ENCODE data around the gene APOH.
A peak's percentile ranks its signal among the peaks of the same experiment; 100 is the strongest.
"Not testable (repeated sequence)": the region's sequence is repeated elsewhere in the genome, so short reads cannot be mapped to it uniquely, and the experiment has no call there.

The APOH gene

GRCh38 chr17:66228887-66229782 lies at the start of gene APOH:
Gene APOH (minus strand): TSS chr17:66229415. CDS start chr17:66229379, 36 bp downstream.
- DNase-seq: no peak

DNA sequence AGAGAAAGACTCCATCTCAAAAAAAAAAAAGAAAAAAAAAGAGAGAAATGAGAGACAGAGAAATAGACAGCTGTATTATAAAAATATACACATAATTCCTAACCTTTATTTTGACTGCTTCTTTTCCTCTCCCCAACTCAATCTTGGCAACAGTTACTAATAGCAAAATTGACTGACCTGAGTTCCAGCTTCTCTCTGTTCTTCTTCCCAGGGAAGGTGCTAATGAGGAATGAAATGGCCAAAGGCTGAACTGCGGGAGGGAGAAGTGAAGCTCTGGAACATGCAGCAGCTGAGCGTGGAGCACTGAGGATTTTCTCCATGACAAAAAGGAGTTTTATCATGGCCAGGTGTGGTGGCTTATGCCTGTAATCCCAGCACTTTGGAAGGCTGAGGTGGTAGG lies 48.0 kb upstream of the APOH start:
- no peak for DNase-seq

GRCh38 chr17:66276328-66276937 lies 47.2 kb upstream of the APOH start:
- DNase-seq: no peak

DNA sequence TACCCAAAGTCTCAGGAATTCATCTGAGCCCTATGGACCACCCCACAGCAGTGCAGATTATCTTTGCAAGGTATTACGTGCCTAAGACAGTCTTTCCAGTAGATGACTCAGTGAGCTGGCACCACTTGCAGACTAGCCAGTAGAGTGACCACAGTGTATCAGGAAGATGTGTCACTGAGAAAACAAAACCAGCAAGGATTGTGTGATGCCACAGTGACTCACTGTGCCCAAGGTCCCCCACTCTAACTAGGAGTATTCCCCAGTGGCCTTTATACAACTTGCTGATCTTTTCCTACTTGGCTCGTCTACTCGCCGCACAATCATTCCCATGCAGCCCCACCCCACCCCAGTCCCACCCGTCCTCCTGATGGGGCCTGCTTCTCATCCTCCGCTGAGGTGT lies 46.4 kb upstream of the APOH start:
- DNase-seq: no peak

DNA sequence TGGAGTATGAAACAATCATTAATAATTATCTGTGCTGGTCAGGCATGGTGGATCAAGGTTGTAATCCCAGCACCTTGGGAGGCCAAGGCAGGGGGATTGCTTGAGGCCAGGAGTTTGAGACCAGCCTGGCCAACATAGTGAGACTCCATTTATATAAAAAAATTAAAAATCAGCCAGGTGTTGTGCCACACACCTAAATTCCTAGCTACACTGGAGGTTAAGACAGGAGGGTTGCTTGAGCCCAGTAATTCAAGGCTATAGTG lies 44.3 kb upstream of the APOH start:
- no peak for DNase-seq

DNA sequence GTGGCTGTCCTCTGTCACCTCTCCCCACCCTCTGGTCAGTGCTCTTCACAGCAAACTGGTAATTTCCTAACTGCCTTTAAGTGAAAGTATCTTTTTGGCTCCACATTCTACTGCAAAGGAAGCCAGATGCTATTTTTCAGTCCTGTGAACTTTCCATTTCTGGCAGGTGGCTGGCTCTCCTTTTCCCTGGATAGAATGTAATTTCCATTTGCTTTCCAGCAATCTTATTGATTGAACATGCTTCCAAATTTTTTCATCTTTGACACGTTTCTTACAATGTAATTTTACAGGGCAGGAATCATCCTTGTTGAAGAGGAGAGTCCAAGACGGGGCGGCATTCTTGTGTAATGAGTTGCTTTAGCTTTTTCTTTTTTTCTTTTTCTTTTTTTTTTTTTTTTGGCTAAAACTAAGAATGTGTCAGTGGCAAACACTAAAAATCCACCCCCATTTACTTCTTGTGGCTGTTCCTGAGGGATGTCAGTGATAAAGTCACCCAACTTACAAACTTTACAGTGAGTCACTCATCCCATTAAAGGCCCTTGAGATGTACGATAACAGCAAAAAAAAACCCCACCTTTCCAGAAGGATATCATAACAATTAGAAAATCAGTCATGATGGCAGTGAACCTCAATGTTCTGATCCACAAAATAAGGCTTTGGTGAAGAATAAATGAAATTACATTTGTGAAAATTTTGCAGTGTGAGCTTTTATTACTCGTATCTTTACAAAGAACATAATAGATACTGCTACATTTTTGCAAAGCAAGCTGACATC lies 43.8 kb upstream of the APOH start:
- no peak for DNase-seq

- no peak for DNase-seq
These were observed 42.3 kb upstream of the APOH start for GRCh38 chr17:66271512-66271911.

GRCh38 chr17:66270106-66270505 lies 40.9 kb upstream of the APOH start:
- DNase-seq: no peak

GRCh38 chr17:66268247-66268927 lies 39.2 kb upstream of the APOH start:
- DNase-seq: no peak

DNA sequence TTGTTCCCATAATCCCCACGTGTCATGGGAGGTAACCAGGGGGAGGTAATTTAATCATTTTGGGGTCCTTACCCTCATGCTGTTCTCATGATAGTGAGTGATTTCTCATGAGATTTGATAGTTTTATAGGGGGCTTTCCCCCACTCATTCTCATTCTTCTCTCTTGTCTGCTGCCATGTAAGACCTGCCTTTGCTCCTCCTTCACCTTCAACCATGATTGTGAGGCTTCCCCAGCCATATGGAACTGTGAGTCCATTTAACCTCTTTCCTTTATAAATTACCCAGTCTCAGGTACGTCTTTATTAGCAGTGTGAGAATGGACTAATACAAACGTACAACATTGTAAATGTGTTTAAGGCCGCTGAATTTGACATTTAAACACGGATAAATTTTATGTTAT lies 35.5 kb upstream of the APOH start:
- no peak for DNase-seq

- no peak for DNase-seq
These were observed 33.6 kb upstream of the APOH start for GRCh38 chr17:66262767-66263166.

- DNase-seq: no peak
These were observed 31.5 kb upstream of the APOH start for GRCh38 chr17:66260688-66261087.

- no peak for DNase-seq
These were observed 31.1 kb upstream of the APOH start for GRCh38 chr17:66260275-66260674.

- DNase-seq: no peak
These were observed 26.3 kb upstream of the APOH start for GRCh38 chr17:66255527-66255971.

GRCh38 chr17:66255112-66255511 lies 25.9 kb upstream of the APOH start:
- DNase-seq: peak; percentile 35

GRCh38 chr17:66253458-66253857 lies 24.2 kb upstream of the APOH start:
- DNase-seq: not testable (repeated sequence)

DNA sequence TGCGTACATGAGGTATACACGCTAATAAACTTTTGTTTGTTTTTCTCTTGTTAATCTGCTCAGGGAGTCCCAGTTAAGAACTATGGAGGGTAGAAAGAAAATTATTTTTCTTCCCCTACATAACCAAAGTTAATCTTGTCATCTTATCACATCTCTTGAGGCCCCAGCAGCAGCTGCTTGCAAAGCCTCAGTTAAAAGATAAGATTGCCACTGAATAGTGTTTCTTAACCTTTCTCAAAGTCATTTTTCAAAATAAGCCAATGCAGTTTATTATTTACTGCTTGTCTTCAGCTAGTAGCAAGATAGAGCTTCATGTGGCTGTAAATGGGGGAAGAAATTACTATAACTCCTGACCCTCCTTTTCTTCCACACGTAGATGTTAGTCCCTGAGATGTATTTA lies 21.5 kb upstream of the APOH start:
- no peak for DNase-seq

DNA sequence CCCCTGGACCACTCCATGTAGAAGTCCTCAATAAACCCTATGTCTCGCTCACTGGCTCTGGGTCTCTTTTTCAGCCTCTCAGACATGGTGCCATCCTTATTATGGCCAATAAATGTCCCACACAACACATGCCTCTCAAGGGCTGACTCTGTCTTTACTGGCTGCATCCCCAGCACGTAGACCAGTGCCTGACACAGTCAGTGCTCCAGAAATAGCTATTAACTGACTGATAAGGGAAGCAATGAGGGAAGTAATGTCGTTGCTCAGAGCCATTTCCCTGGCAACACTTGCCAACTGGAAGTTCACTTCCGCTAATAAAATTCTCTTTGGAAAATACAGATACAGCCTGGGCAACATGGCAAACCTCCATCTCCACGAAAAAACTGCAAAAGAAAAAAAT lies 19.1 kb upstream of the APOH start:
- no peak for DNase-seq

- DNase-seq: no peak
These were observed 12.6 kb upstream of the APOH start for GRCh38 chr17:66241839-66242238.

GRCh38 chr17:66240630-66241029 lies 11.4 kb upstream of the APOH start:
- no peak for DNase-seq

DNA sequence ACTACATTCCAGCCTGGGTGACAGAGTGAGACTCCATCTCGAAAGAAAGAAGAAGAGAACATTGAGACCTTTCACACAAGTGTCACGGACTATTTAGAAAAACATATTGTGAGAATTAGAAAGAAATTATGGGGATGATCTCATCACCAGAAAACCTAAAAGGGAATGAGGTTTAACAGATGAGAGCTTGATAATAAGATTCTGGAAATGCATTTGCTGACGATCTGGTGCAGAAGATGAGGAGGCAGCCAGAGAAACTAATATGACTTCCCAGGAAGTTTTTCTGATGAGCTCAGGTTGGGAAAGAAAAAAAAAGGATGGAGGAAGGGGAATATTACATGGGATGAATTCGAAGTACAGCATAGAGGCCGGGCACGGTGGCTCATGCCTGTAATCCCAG lies 10.8 kb upstream of the APOH start:
- no peak for DNase-seq

- no peak for DNase-seq
These were observed 6.3 kb upstream of the APOH start for GRCh38 chr17:66235377-66235994.

DNA sequence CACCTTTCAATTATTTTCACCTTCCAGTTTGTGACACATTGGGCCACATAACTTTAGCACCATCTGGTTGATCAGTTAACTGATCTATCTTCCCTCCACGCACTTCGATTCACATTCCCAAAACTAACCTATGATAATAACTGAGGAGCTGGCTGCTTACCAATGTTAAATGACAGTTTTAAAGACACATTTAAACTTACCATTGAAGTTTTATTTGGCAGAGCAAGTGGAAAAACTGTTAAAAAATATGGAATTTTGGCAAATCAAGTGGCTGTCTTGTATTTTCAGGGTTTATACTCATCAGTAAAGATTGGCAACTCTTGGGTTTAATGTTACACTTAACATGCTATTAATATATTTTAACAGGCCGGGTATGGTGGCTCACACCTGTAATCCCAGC lies 5.4 kb upstream of the APOH start:
- DNase-seq: no peak

Data from GF-D8 (cell line).